Suppressor macrophage treated with lipopolysaccharide for 4 hours (primary cell): ENCODE data around the gene UQCRC1.

ENCODE experiments used
- DNase-seq: peaks from one replicate; pipeline ENCODE4 v3.0.0-alpha.2; 2020

UQCRC1 gene

GRCh38 chr3:48633256-48633655, 23.8 kb upstream of the UQCRC1 start:
- DNase-seq, result no peak

- DNase-seq, result no peak
Observed at GRCh38 chr3:48631516-48632448, 22.3 kb upstream of the UQCRC1 start.

- DNase-seq, result no peak
Observed at GRCh38 chr3:48630833-48631232, 21.4 kb upstream of the UQCRC1 start.

GRCh38 chr3:48630407-48630806, 21.0 kb upstream of the UQCRC1 start:
- DNase-seq, result no peak

GRCh38 chr3:48629894-48630293, 20.4 kb upstream of the UQCRC1 start:
- no peak for DNase-seq

- DNase-seq, result no peak
Observed at GRCh38 chr3:48628277-48629017, 19.0 kb upstream of the UQCRC1 start.

GRCh38 chr3:48625600-48625999, 16.2 kb upstream of the UQCRC1 start:
- DNase-seq, result no peak

- no peak for DNase-seq
Observed at GRCh38 chr3:48624767-48625166, 15.3 kb upstream of the UQCRC1 start.

GRCh38 chr3:48623851-48624547, 14.6 kb upstream of the UQCRC1 start:
- no peak for DNase-seq

GRCh38 chr3:48621461-48621869, 12.0 kb upstream of the UQCRC1 start, which contains the start of gene TMEM89:
TMEM89 (minus strand) TSS chr3:48621769; CDS start chr3:48621756, 13 bp downstream.
- no peak for DNase-seq

- no peak for DNase-seq
Observed at GRCh38 chr3:48619541-48620524, 10.4 kb upstream of the UQCRC1 start.

GRCh38 chr3:48617559-48617958, 8.1 kb upstream of the UQCRC1 start:
- DNase-seq, result no peak

GRCh38 chr3:48614044-48614443, 4.6 kb upstream of the UQCRC1 start:
- peak; percentile 91 for DNase-seq

- DNase-seq, result no peak
Observed at GRCh38 chr3:48612309-48612708, 2.9 kb upstream of the UQCRC1 start.

GRCh38 chr3:48607519-48607918, 1.9 kb downstream of the UQCRC1 start:
- peak; percentile 30 for DNase-seq

- DNase-seq, result no peak
Observed at GRCh38 chr3:48601622-48601994, 7.8 kb downstream of the UQCRC1 start.

GRCh38 chr3:48600711-48601621, 8.5 kb downstream of the UQCRC1 start:
- DNase-seq, result no peak

- no peak for DNase-seq
Observed at GRCh38 chr3:48599509-48600285, 9.7 kb downstream of the UQCRC1 start.

GRCh38 chr3:48599077-48599501, 10.4 kb downstream of the UQCRC1 start:
- no peak for DNase-seq
